Testis (tissue), 3 donors: Measurements from ENCODE around the gene PTRH2. TPM values are rescaled to one million over a fixed set of nuclear protein-coding genes. Genes with fewer than 3 reads are reported as not detected.

ENCODE experiments used
- DNase-seq: peaks from one replicate; pipeline ENCODE4 v3.0.0-alpha.2; 2019
- H3K27ac ChIP-seq, 2 donors: fragments of 200-600 bp; sonication (generic); one replicate each; pipeline ENCODE4 v1.5.1; 2019
- H3K27me3 ChIP-seq: fragments of 200-600 bp; sonication (generic); one replicate; pipeline ENCODE4 v1.5.1; 2019
- H3K36me3 ChIP-seq: fragments of 200-600 bp; sonication (generic); one replicate; pipeline ENCODE4 v1.5.1; 2017; ENCODE audit warnings: low read depth; ENCODE audit errors: missing control alignments
- H3K4me1 ChIP-seq: fragments of 200-600 bp; sonication (generic); one replicate; pipeline ENCODE4 v1.5.1; 2019
- H3K4me3 ChIP-seq, 2 donors: fragments of 200-600 bp; sonication (generic); one replicate each; pipeline ENCODE4 v1.5.1; 2017 to 2019
- H3K9me3 ChIP-seq: fragments of 200-600 bp; sonication (generic); one replicate; pipeline ENCODE4 v1.5.1; 2017
- CTCF ChIP-seq, 3 experiments: fragments of 450-650 bp in 2 of 3; fragments of 200-600 bp in 1 of 3; sonication (generic) in 1 of 3; IDR thresholded peaks; one replicate each; pipeline ENCODE4 v1.5.1; 2016 to 2019; ENCODE audit warnings: antibody characterized with exemption in 3 of 3, mild to moderate bottlenecking in 2 of 3, moderate library complexity in 1 of 3
- POLR2A ChIP-seq: fragments of 450-650 bp; IDR thresholded peaks from one replicate; pipeline ENCODE4 v1.6.1; 2017; ENCODE audit warnings: antibody characterized with exemption, mild to moderate bottlenecking, moderate library complexity
- WGBS, 2 donors: methylation state at CpG; one replicate each; pipeline ENCODE4 v1.1.5; 2018; 5-methylcytosine and 5-hydroxymethylcytosine counted together
- intact Hi-C: fragments of 100-400 bp; cut with DNase I; formaldehyde crosslinking; loops from one replicate; pipeline ENCODE4 v1.15.1; 2023; ENCODE audit warnings: low total_unique reads
- polyA plus RNA-seq: library from polyadenylated mRNA; stranded (reverse); fragments of 350-450 nt; fragmentation: Illumina TruSeq; extraction: RNeasy Lipid Tissue Mini Kit (QIAGEN cat#74804); gene quantifications from one replicate; pipeline ENCODE4 v1.2.3, GENCODE V29; 2014; ENCODE audit warnings: low read depth, low replicate concordance; ENCODE audit not compliant: insufficient read depth
- total RNA-seq, 2 donors: library from RNA; depleted of rRNA; stranded (reverse); fragments of >200 nt; gene quantifications; one replicate each; pipeline ENCODE4 v1.2.3, GENCODE V29; 2016

PTRH2 gene
- total and polyA plus RNA-seq, 3 donors from 2014 or later = 37.7 to 41.6 (median 40.5) TPM

GRCh38 chr17:59748591-59748990 is 41.4 kb upstream of the PTRH2 start:
- no peaks in the 10 kb centered on the region for H3K4me1 ChIP-seq
- H3K27me3 ChIP-seq = no peaks in the 10 kb centered on the region
- no peaks in the 10 kb centered on the region for H3K9me3 ChIP-seq
- no peak for DNase-seq
- TF ChIP-seq POLR2A = no peak
- no peak for TF ChIP-seq CTCF (IDR thresholded peaks at IDR 0.05)
- 96 to 100% methylated on average over 1 of the region's 1 CpG for WGBS, 2 donors
- H3K4me3 ChIP-seq = no peak overlapping the region
- H3K36me3 ChIP-seq = no peaks in the 10 kb centered on the region
- intact Hi-C loops = no loop called here
- H3K27ac ChIP-seq = no peak overlapping the region

GRCh38 chr17:59746849-59747445 is 39.7 kb upstream of the PTRH2 start:
- TF ChIP-seq POLR2A (no peak), CTCF (IDR thresholded peaks at IDR 0.05) (peak; percentile 53 to 62 (median 57))
- Histone ChIP-seq H3K9me3 (no peaks in the 10 kb centered on the region), H3K27me3 (no peaks in the 10 kb centered on the region), H3K27ac (no peak overlapping the region), H3K4me1 (peaks cover 4% of the 10 kb centered on the region), H3K36me3 (no peaks in the 10 kb centered on the region), H3K4me3 (no peak overlapping the region)
- no peak for DNase-seq
- 92 to 94% methylated on average over 4 of the region's 4 CpGs for whole genome bisulfite sequencing, 2 donors
- intact Hi-C loops = no loop called here

GRCh38 chr17:59745040-59745439 is 37.8 kb upstream of the PTRH2 start:
- H3K9me3 ChIP-seq = no peaks in the 10 kb centered on the region
- no peak for DNase-seq
- H3K4me1 ChIP-seq = peaks cover 11% of the 10 kb centered on the region
- no peak overlapping the region for H3K4me3 ChIP-seq
- intact Hi-C loops = no loop called here
- H3K27ac ChIP-seq = no peak overlapping the region
- WGBS, 2 donors = 96 to 99% methylated on average over 2 of the region's 2 CpGs
- no peaks in the 10 kb centered on the region for H3K36me3 ChIP-seq
- TF ChIP-seq POLR2A (no peak), CTCF (IDR thresholded peaks at IDR 0.05) (no peak)
- H3K27me3 ChIP-seq = no peaks in the 10 kb centered on the region

- intact Hi-C loops = no loop called here
- peaks cover 11% of the 10 kb centered on the region for H3K4me1 ChIP-seq
- TF ChIP-seq CTCF (IDR thresholded peaks at IDR 0.05) (no peak), POLR2A (no peak)
These were observed 36.6 kb upstream of the PTRH2 start for GRCh38 chr17:59743842-59744241.

GRCh38 chr17:59737324-59737723 is 30.1 kb upstream of the PTRH2 start:
- Histone ChIP-seq H3K36me3 (no peaks in the 10 kb centered on the region), H3K9me3 (no peaks in the 10 kb centered on the region), H3K4me3 (no peak overlapping the region), H3K4me1 (peaks cover 10% of the 10 kb centered on the region), H3K27ac (peak overlapping the region; percentile 26 to 55), H3K27me3 (no peaks in the 10 kb centered on the region)
- no peak for DNase-seq
- intact Hi-C loops = no loop called here
- 91 to 92% methylated on average over 3 of the region's 3 CpGs for WGBS, 2 donors
- TF ChIP-seq POLR2A (no peak), CTCF (IDR thresholded peaks at IDR 0.05) (no peak)

More at GRCh38 chr17:59743842-59744241, 36.6 kb upstream of the PTRH2 start:
- Histone ChIP-seq H3K27me3 (no peaks in the 10 kb centered on the region), H3K27ac (no peak overlapping the region), H3K4me3 (no peak overlapping the region), H3K9me3 (no peaks in the 10 kb centered on the region), H3K36me3 (no peaks in the 10 kb centered on the region)
- no peak for DNase-seq
- 93 to 98% methylated on average over 4 of the region's 4 CpGs for WGBS, 2 donors
